K562 (cell line): Measurements from ENCODE around the gene BORA. TPM values are rescaled to one million over a fixed set of nuclear protein-coding genes. Genes with fewer than 3 reads are reported as not detected.

Source experiments
- ATAC-seq: fragments of 200-7000 bp; cut with Tn5 transposase; 3 replicates; pipeline ENCODE4 v1.9.1; 2020; ENCODE audit warnings: moderate library complexity
- BruUV-seq: library from RNA; stranded (reverse); fragments of 400-500 nt; replicated peaks from 2 replicates; lab custom pipeline; 2021; lab: Mats Ljungman, UMichigan
- CTCF ChIA-PET: fragments of 300-600 bp; formaldehyde crosslinking; extraction: SDS; loops from one replicate; lab custom pipeline; 2021; ENCODE audit warnings: low intra/inter-chr PET ratio; lab: Yijun Ruan, JAX
- POLR2A ChIA-PET: fragments of 300-600, 350-650 bp; sonication (Branson Sonifier 250); formaldehyde crosslinking; extraction: SDS; loops from one replicate; lab custom pipeline; 2021; ENCODE audit warnings: antibody characterized with exemption, inconsistent platforms; lab: Yijun Ruan, JAX
- DNase-seq, 4 experiments: peaks; one replicate each; pipeline versions ENCODE4 v3.0.0 to v3.0.0-alpha.2; 2011 to 2018; ENCODE audit warnings: low spot score in 3 of 4, mixed read lengths in 3 of 4; ENCODE audit errors: extremely low read depth in 1 of 4
- FAIRE-seq: peaks from 2 replicates; lab custom pipeline; 2011; peaks lifted over from hg19 to GRCh38; lab: Jason Lieb, UNC
- H2AFZ ChIP-seq: 2 replicates; pipeline ENCODE4 v1.6.0; 2011; ENCODE audit warnings: low read depth, low read length, control low read depth, inconsistent platforms
- H3K27ac ChIP-seq: fragments of 200-600 bp; 3 replicates; pipeline ENCODE4 v1.8.0; 2011; ENCODE audit warnings: low read depth, mild to moderate bottlenecking, control low read depth, inconsistent platforms, low read length, moderate library complexity, mixed read lengths; ENCODE audit errors: extremely low read depth
- H3K27me3 ChIP-seq, 2 experiments: fragments of 300-600 bp in 1 of 2; 2 replicates in 1 of 2; 3 replicates in 1 of 2; pipeline versions ENCODE4 v1.6.0 to v1.8.0; 2011; ENCODE audit warnings: inconsistent platforms in 2 of 2, low read length in 2 of 2, mild to moderate bottlenecking in 1 of 2, mixed read lengths in 1 of 2, moderate library complexity in 1 of 2; ENCODE audit not compliant: control insufficient read depth in 2 of 2, insufficient read depth in 2 of 2
- H3K36me3 ChIP-seq: fragments of 300-600 bp; 3 replicates; pipeline ENCODE4 v1.8.0; 2011; ENCODE audit warnings: mild to moderate bottlenecking, low read length, inconsistent platforms; ENCODE audit not compliant: control insufficient read depth, insufficient read depth
- H3K4me1 ChIP-seq, 2 experiments: fragments of 200-600 bp in 1 of 2; replicated peaks in 1 of 2; 2 replicates in 1 of 2; 3 replicates in 1 of 2; pipeline versions ENCODE4 v1.5.1 to v1.8.0; 2011; ENCODE audit warnings: inconsistent platforms in 2 of 2, low read length in 2 of 2, mild to moderate bottlenecking in 1 of 2, mixed read lengths in 1 of 2, moderate library complexity in 1 of 2; ENCODE audit not compliant: control insufficient read depth in 2 of 2, insufficient read depth in 2 of 2
- H3K4me2 ChIP-seq: 2 replicates; pipeline ENCODE4 v1.6.1; 2011; ENCODE audit warnings: low read length, control low read depth, inconsistent platforms, mixed read lengths; ENCODE audit not compliant: insufficient read depth
- H3K4me3 ChIP-seq: fragments of 200-600 bp; sonication (generic), shearing (Covaris generic); 2 replicates; pipeline ENCODE4 v1.5.1; 2016; ENCODE audit warnings: control low read depth, inconsistent platforms
- H3K79me2 ChIP-seq: fragments of 200-600 bp; 3 replicates; pipeline ENCODE4 v1.8.0; 2011; ENCODE audit warnings: low read length, inconsistent platforms; ENCODE audit not compliant: control insufficient read depth, insufficient read depth
- H3K9ac ChIP-seq, 2 experiments: 2 replicates each; pipeline versions ENCODE4 v1.6.0 to v1.6.1; 2011; ENCODE audit warnings: low read depth in 2 of 2, low read length in 2 of 2, control low read depth in 1 of 2, inconsistent platforms in 1 of 2, mild to moderate bottlenecking in 1 of 2, mixed read lengths in 1 of 2; ENCODE audit not compliant: insufficient read depth in 1 of 2
- H3K9me1 ChIP-seq: one replicate; pipeline ENCODE4 v1.6.0; 2011; ENCODE audit warnings: inconsistent platforms, mild to moderate bottlenecking, low read length, moderate library complexity; ENCODE audit not compliant: control insufficient read depth, insufficient read depth
- H3K9me3 ChIP-seq: replicated peaks from 2 replicates; pipeline ENCODE4 v1.5.1; 2011; ENCODE audit warnings: low read depth, low read length, inconsistent platforms; ENCODE audit not compliant: control insufficient read depth, insufficient read depth
- H4K20me1 ChIP-seq: replicated peaks from 2 replicates; pipeline ENCODE4 v1.6.1; 2011; ENCODE audit warnings: low read length, inconsistent platforms, mixed read lengths; ENCODE audit not compliant: control insufficient read depth, insufficient read depth
- ARID1B ChIP-seq: fragments of 450-650 bp; IDR thresholded peaks from 2 replicates; pipeline ENCODE4 v1.6.1; 2016; ENCODE audit warnings: antibody characterized with exemption, mild to moderate bottlenecking, inconsistent platforms
- HDGF ChIP-seq: fragments of 450-650 bp; IDR thresholded peaks from 2 replicates; pipeline ENCODE4 v1.6.1; 2016
- MAFK ChIP-seq: IDR thresholded peaks from 2 replicates; pipeline ENCODE4 v1.6.1; 2011; ENCODE audit warnings: low read length, improper control_type of control experiment
- SMARCE1 ChIP-seq: fragments of 450-650 bp; IDR thresholded peaks from 2 replicates; pipeline ENCODE4 v1.7.1; 2016; ENCODE audit warnings: mild to moderate bottlenecking
- TSC22D4 ChIP-seq: fragments of 450-650 bp; IDR thresholded peaks from 2 replicates; pipeline ENCODE4 v1.6.1; 2016; ENCODE audit warnings: missing genetic modification characterization, missing biosample characterization, control low read depth
- WGBS: fragments of 100-300 bp; shearing (Covaris generic); methylation state at CpG from one replicate; pipeline ENCODE4 v1.1.6; 2016; ENCODE audit warnings: low coverage, mixed read lengths; ENCODE audit not compliant: insufficient coverage; ENCODE audit errors: missing lambda C conversion rate; 5-methylcytosine and 5-hydroxymethylcytosine counted together
- in situ Hi-C: fragments of 300-500 bp; cut with MboI; formaldehyde crosslinking; loops from 4 replicates; pipeline ENCODE4 v1.15.0; 2018; ENCODE audit warnings: inconsistent platforms, mixed read lengths
- intact Hi-C: fragments of 100-400 bp; cut with micrococcal nuclease; formaldehyde crosslinking; loops from 2 replicates; pipeline ENCODE4 v1.14.2; 2022
- polyA plus RNA-seq, 8 experiments: library from polyadenylated mRNA; depleted of rRNA in 4 of 8; stranded (reverse) in 5 of 8; unstranded in 3 of 8; fragments of >200 nt; fragmentation: Nextera tagmentation in 2 of 8; fragmentation: Illumina TruSeq in 1 of 8; extraction: Ambion mirVana in 2 of 8; extraction: Trizol in 1 of 8; gene quantifications; 2 replicates each; pipeline versions ENCODE4 v1.2.1 to v1.2.3, GENCODE V29; 2011 to 2014; ENCODE audit warnings: inconsistent platforms in 1 of 8, missing spikeins in 1 of 8
- total RNA-seq, 7 experiments: library from RNA; depleted of rRNA in 6 of 7; stranded (reverse); fragments of >200 nt in 6 of 7; fragmentation: Illumina TruSeq in 2 of 7; extraction: Trizol in 2 of 7; gene quantifications; 2 replicates each; pipeline versions ENCODE4 v1.2.1 to v1.2.3, GENCODE V29; 2011 to 2021; ENCODE audit warnings: low replicate concordance in 1 of 7
- TF ChIP-seq, protein P1 (sequence below): fragments of 250-450 bp; sonication (Bioruptor Pico); IDR thresholded peaks from 2 replicates; pipeline ENCODE4 v1.5.0; 2021; ENCODE audit warnings: mild to moderate bottlenecking, moderate library complexity

BORA gene
- total and polyA plus RNA-seq, 9 of the 15 experiments (the other 6 are each of a cell fraction or from before 2014, with no cell fraction given), result 12.4 to 21.5 (median 18.2) TPM

DNA sequence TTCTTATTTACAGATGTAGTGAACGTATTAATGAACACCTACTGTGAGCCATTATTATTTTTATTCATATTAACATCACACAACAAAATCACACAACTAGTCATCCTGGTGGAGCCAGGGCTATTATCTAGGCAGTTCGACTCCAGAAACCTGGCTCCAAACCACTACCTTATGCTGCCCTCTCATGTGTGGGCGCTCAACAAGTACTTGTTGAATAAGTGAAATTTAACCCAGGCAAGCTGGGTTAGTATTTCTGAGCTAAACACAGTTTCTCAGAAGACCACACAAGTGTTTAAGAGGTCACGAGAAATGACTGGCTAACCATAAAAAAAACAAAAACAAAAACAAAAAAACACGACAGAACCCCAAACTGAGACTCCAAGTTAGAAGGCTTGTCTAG is 33.9 kb upstream of the BORA start:
- H3K36me3 ChIP-seq, result no peaks in the 10 kb centered on the region
- H4K20me1 ChIP-seq, result no peaks in the 10 kb centered on the region
- ChIA-PET POLR2A (no interaction called here), CTCF (no interaction called here)
- in situ Hi-C loops, result no loop called here
- BruUV-seq, result no TSS peak
- no peak for DNase-seq
- no peak overlapping the region for H2AFZ ChIP-seq
- ATAC-seq, result no peak
- no peak overlapping the region for H3K4me2 ChIP-seq
- H3K9me3 ChIP-seq, result no peaks in the 10 kb centered on the region
- no peaks in the 10 kb centered on the region for H3K79me2 ChIP-seq
- intact Hi-C loops, result no loop called here
- 2% methylated on average over 5 of the region's 5 CpGs for WGBS
- no peaks in the 10 kb centered on the region for H3K4me1 ChIP-seq
- no peaks in the 10 kb centered on the region for H3K27me3 ChIP-seq
- no peak overlapping the region for H3K27ac ChIP-seq
- H3K9ac ChIP-seq, result no peak overlapping the region
- no peak overlapping the region for H3K4me3 ChIP-seq
- TF ChIP-seq SMARCE1, result no peak
- TF ChIP-seq, protein P1, sequence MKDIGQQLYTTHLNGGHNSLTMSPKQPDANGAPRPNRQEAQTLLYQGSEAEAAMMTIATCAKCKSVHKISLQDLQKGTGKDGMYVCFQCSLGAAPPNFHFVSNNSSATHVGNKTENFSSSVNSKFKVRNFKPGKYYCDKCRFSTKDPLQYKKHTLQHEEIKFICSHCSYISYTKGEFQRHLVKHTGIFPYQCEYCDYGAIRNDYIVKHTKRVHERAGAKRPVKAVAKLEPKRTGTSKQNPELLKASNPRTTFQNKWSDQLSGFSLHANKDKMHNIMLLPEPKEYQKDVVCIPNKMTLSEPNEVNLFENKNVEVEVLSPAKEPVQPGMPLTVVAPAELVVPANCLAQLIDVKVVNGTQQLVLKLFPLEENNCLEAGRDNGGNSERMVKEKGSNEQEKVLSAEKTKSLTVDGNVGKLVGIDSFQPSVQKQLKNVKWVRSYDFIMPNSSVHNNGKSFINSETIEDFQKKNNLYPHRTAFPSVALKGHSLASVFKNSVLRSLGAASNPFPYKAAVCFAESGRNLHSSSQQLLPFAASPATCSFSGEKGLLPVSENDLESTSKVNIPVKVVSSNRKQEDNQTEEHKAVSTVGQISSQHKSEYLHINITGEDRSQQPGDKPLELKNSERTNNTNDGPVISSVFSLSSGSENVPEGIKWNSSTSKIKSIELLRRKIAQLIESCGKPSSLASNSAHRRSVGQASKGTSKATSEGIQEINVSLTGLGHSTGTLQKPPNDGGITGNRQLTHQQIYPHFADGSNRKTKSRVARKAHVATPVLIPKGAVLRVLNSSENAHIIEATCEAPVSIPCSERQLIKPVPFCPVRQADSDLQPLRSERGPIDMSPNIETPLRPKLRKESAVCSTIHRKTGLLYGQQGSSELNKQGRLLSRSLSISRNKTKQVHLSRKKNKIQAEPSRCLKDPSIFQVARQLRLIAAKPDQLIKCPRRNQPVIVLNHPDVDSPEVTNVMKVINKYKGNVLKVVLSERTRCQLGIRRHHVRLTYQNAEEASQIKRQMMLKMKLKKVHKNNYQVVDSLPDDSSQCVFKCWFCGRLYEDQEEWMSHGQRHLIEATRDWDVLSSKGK (CRISPR knock-in tag), result no peak
- no peak for FAIRE-seq
- no peaks in the 10 kb centered on the region for H3K9me1 ChIP-seq

DNA sequence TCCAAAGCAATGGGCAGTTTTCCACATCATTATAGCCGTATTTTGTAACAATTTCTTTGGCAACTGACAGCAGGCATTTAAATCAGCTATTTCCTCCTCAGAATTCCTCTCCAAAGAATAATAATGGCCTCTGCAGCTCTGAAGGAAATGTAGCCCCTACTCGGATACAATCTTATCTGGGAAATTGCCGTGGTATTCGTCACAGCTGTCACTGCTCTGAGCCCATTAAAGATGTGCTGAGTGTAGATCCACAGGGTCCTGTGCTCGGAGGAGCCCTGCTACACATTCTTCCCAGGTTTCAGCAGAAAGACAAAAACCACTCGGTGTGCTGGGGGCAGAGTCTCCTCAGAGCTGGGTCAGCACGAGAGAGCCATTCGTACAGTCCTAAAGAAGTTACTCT is 33.4 kb upstream of the BORA start:
- in situ Hi-C loops, result no loop called here
- BruUV-seq, result no TSS peak
- ChIA-PET POLR2A (no interaction called here), CTCF (no interaction called here)
- TF ChIP-seq HDGF (no peak), MAFK (no peak), ARID1B (no peak), TSC22D4 (no peak)
- Histone ChIP-seq H2AFZ (no peak overlapping the region), H3K4me1 (no peaks in the 10 kb centered on the region), H3K4me3 (no peak overlapping the region), H4K20me1 (no peaks in the 10 kb centered on the region), H3K27ac (no peak overlapping the region), H3K36me3 (no peaks in the 10 kb centered on the region), H3K9ac (no peak overlapping the region), H3K79me2 (no peaks in the 10 kb centered on the region), H3K9me3 (no peaks in the 10 kb centered on the region), H3K27me3 (no peaks in the 10 kb centered on the region), H3K4me2 (no peak overlapping the region), H3K9me1 (no peaks in the 10 kb centered on the region)
- ATAC-seq, result no peak
- FAIRE-seq, result no peak
- WGBS, result 1% methylated on average over 8 of the region's 8 CpGs
- DNase-seq, result no peak
- intact Hi-C loops, result no loop called here
